ENCODE measurements around the gene CADM2. TPM values are rescaled to one million over a fixed set of nuclear protein-coding genes. Genes with fewer than 3 reads are reported as not detected.

CADM2 gene
- total RNA-seq, 2 donors from 2014 or later = 0.27 to 11.7 TPM

- no peaks in the 10 kb centered on the region for H3K9me3 ChIP-seq
- H3K36me3 ChIP-seq = no peaks in the 10 kb centered on the region
- 100% methylated on average over 1 of the region's 1 CpG for WGBS
- H3K27me3 ChIP-seq (replicated peaks; ENCODE audit: insufficient read depth) = no peaks in the 10 kb centered on the region
- no peaks in the 10 kb centered on the region for H3K4me1 ChIP-seq (replicated peaks)
- no peak overlapping the region for H3K4me3 ChIP-seq
- intact Hi-C loops (cut with DNase I) = no loop called here
- DNase-seq (ENCODE audit: low spot score) = no peak
- TF ChIP-seq, protein P1, sequence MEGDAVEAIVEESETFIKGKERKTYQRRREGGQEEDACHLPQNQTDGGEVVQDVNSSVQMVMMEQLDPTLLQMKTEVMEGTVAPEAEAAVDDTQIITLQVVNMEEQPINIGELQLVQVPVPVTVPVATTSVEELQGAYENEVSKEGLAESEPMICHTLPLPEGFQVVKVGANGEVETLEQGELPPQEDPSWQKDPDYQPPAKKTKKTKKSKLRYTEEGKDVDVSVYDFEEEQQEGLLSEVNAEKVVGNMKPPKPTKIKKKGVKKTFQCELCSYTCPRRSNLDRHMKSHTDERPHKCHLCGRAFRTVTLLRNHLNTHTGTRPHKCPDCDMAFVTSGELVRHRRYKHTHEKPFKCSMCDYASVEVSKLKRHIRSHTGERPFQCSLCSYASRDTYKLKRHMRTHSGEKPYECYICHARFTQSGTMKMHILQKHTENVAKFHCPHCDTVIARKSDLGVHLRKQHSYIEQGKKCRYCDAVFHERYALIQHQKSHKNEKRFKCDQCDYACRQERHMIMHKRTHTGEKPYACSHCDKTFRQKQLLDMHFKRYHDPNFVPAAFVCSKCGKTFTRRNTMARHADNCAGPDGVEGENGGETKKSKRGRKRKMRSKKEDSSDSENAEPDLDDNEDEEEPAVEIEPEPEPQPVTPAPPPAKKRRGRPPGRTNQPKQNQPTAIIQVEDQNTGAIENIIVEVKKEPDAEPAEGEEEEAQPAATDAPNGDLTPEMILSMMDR (IDR thresholded peaks at IDR 0.05) = no peak
- TF ChIP-seq POLR2A (IDR thresholded peaks at IDR 0.05) (no peak), POLR2AphosphoS5 (IDR thresholded peaks at IDR 0.05) (no peak)
- H3K27ac ChIP-seq = no peak overlapping the region
Measured at GRCh38 chr3:86029590-86029989, 1070.8 kb downstream of the CADM2 start.

GRCh38 chr3:86037916-86038315 is 1079.1 kb downstream of the CADM2 start:
- Histone ChIP-seq H3K36me3 (no peaks in the 10 kb centered on the region), H3K27me3 (replicated peaks; ENCODE audit: insufficient read depth) (no peaks in the 10 kb centered on the region), H3K4me3 (no peak overlapping the region), H3K9me3 (no peaks in the 10 kb centered on the region), H3K4me1 (replicated peaks) (no peaks in the 10 kb centered on the region), H3K27ac (no peak overlapping the region)
- no peak for DNase-seq (ENCODE audit: low spot score)
- TF ChIP-seq, protein P1 (IDR thresholded peaks at IDR 0.05) = no peak
- TF ChIP-seq POLR2AphosphoS5 (IDR thresholded peaks at IDR 0.05) (no peak), POLR2A (IDR thresholded peaks at IDR 0.05) (no peak)
- intact Hi-C loops (cut with DNase I) = no loop called here

DNA sequence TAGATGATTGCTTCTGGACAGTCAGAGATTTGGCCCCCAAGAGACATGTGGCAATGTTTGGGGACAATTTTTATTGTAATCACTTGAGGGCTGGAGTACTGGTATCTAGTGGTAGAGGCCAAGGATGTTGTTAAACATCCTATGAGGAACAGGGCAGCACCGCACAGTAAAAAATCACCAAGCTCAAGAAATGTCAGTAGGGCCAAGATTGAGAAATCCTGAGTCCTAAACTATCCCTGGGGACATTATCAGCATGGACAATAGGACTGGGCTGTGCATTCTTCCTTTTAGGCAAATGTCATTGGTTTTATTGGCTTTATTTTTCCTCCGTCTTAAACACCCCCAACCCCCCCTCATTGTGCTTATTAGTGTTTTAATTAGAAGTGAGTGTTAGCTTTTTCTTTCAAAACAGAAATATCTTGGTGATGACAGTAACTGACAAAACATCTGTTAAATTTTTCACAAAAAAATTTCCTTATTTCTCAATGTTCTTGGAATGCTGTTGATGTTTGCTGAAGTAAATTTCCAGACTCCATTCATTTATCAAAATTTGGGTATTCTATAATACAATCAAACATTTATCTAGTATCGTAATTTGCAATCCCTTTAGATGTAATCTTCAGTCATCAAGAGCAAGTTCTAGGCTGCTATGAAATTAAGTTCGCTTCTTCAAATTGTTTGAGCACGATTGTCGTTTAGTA is 1087.8 kb downstream of the CADM2 start:
- no peak overlapping the region for H3K27ac ChIP-seq
- intact Hi-C loops (cut with DNase I) = no loop called here
- TF ChIP-seq POLR2A (IDR thresholded peaks at IDR 0.05) (no peak), POLR2AphosphoS5 (IDR thresholded peaks at IDR 0.05) (no peak)
- TF ChIP-seq, protein P1 (IDR thresholded peaks at IDR 0.05) = no peak
- DNase-seq (ENCODE audit: low spot score) = no peak
- H3K4me3 ChIP-seq = no peak overlapping the region
- no peaks in the 10 kb centered on the region for H3K36me3 ChIP-seq
- H3K4me1 ChIP-seq (replicated peaks) = no peaks in the 10 kb centered on the region
- H3K9me3 ChIP-seq = no peaks in the 10 kb centered on the region
- 36% methylated on average over 6 of the region's 6 CpGs for WGBS
- H3K27me3 ChIP-seq (replicated peaks; ENCODE audit: insufficient read depth) = no peaks in the 10 kb centered on the region

DNA sequence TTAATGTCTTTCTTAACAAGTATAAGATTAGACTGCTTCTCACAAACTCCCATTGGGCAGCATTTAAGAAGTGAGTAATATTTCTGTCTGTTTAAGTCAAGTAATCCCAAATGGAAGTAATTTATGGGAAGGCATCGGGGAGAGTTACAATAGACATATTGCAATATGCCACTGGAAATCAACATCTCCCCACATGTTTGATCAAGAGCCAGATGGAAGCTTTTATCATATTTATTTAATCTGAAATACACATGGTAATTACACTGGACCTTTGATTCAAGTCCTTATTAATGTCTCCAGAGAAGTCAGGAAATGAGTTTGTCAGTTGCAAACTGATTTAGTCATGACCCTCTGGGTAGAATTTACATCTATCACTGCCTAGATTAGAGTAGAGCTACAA is 1088.4 kb downstream of the CADM2 start:
- H3K27ac ChIP-seq = no peak overlapping the region
- H3K27me3 ChIP-seq (replicated peaks; ENCODE audit: insufficient read depth) = no peaks in the 10 kb centered on the region
- no peak overlapping the region for H3K4me3 ChIP-seq
- 12% methylated on average over 1 of the region's 1 CpG for WGBS
- no peaks in the 10 kb centered on the region for H3K36me3 ChIP-seq
- TF ChIP-seq, protein P1 (IDR thresholded peaks at IDR 0.05) = no peak
- no peak for TF ChIP-seq POLR2A (IDR thresholded peaks at IDR 0.05)
- no peak for TF ChIP-seq POLR2AphosphoS5 (IDR thresholded peaks at IDR 0.05)
- no peaks in the 10 kb centered on the region for H3K9me3 ChIP-seq
- intact Hi-C loops (cut with DNase I) = no loop called here
- no peak for DNase-seq (ENCODE audit: low spot score)
- H3K4me1 ChIP-seq (replicated peaks) = no peaks in the 10 kb centered on the region

DNA sequence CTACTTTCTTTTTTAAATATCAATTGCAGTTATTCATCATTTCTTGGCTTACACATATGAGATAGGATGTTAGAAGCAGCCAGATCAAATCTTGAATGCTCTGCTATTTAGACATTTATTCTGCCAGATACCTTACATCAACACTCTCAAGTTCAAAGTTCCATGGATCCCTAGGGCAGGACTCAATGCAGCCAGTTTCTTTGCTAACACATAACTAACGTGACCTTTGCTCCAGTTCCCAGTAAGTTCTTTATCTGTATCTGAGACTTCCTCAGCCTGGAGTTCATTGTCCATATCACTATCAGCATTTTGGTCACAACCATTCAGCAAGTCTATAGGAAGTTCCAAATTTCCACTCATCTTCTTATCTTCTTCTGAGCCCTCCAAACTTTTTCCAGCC is 1092.3 kb downstream of the CADM2 start:
- intact Hi-C loops (cut with DNase I) = no loop called here
- Histone ChIP-seq H3K27me3 (replicated peaks; ENCODE audit: insufficient read depth) (no peaks in the 10 kb centered on the region), H3K9me3 (no peaks in the 10 kb centered on the region), H3K4me1 (replicated peaks) (no peaks in the 10 kb centered on the region), H3K4me3 (no peak overlapping the region), H3K36me3 (no peaks in the 10 kb centered on the region), H3K27ac (no peak overlapping the region)
- no peak for DNase-seq (ENCODE audit: low spot score)
- 88% methylated on average over 1 of the region's 1 CpG for WGBS
- TF ChIP-seq POLR2A (IDR thresholded peaks at IDR 0.05) = no peak
- TF ChIP-seq POLR2AphosphoS5 (IDR thresholded peaks at IDR 0.05) = no peak
- TF ChIP-seq, protein P1 (IDR thresholded peaks at IDR 0.05) = no peak

Data from prostate gland (tissue), 2 donors.